GM18873 (cell line): ENCODE measurements around the gene ERC2.

Experiments used
- ATAC-seq: cut with Tn5 transposase; IDR thresholded peaks from one replicate; pipeline ENCODE4 v1.9.1; 2021; ENCODE audit warnings: mild to moderate bottlenecking, moderate library complexity, moderate number of reproducible peaks; ENCODE audit not compliant: unreplicated experiment, low FRiP score

Gene ERC2

DNA sequence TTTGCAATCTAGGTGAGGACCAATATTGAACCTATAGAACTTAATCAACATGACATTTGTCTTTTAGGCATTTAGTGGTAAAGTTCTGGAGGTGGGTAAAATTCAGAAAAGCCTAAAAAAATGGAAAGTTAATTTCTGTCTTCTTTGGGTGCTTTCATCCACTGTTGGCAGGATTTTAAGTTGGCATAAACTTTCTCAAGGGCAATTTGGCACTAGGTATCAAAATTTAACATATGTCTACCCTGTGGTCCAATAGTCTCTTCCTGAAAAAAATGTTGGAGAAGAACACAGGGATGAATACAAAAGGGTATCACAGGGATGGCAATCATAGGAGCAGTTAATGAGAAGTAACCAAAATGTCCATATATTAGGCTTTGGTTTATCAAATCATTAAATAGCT lies 754.2 kb downstream of the ERC2 start:
- no peak for ATAC-seq

- ATAC-seq, result no peak
Measured at GRCh38 chr3:55711646-55712045, 756.6 kb downstream of the ERC2 start.

DNA sequence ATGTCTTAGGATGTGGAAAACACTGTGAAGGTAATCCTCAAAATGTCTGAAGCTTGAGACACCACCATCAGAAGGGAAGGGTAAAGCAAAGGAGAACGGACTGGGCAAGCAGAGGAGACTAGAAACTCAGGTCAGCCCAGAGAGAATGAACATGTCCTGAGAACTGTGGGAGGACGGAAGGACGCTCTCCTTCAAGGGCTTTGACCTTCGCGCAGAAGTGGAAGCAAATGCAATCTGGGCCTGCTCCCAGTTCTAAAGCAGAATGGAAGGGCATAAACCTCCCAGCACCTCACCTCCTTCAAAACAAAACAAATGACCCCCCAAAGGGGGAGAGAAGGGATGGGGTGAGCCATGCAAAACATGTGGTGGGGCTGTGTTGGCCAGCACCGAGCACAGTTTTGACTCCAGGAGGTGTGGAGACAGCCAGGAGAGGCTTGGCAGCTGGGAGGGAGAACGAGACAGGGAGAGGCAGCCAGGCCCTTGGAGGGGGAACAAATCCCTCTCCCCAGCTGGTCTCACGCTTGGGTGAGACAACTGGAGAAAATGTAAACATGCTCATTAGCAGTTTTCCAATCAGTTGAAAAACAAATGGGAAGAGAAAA lies 758.8 kb downstream of the ERC2 start:
- no peak for ATAC-seq

- ATAC-seq, result no peak
Measured at GRCh38 chr3:55708921-55709320, 759.3 kb downstream of the ERC2 start.

- no peak for ATAC-seq
Measured at GRCh38 chr3:55708242-55708641, 760.0 kb downstream of the ERC2 start.

DNA sequence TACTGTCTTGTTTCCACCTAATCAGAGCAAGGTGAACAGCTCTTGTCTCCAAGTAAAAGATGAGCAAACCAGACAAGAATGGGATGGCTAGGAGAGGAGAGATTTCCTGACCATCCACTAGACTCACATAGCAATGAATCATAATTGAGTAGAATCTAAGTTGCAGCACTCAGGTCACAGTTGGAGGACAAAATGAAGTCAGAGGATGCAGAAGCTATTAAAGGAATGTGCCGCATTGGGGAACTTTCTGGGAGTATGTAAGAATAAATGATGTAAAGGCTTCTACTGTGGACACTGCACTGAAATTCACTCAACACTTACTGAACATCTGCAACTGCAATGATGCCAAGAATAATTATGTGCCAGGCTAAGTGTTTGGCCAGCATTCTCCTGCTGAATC lies 763.7 kb downstream of the ERC2 start:
- ATAC-seq, result no peak

GRCh38 chr3:55702822-55703221 lies 765.4 kb downstream of the ERC2 start:
- no peak for ATAC-seq

DNA sequence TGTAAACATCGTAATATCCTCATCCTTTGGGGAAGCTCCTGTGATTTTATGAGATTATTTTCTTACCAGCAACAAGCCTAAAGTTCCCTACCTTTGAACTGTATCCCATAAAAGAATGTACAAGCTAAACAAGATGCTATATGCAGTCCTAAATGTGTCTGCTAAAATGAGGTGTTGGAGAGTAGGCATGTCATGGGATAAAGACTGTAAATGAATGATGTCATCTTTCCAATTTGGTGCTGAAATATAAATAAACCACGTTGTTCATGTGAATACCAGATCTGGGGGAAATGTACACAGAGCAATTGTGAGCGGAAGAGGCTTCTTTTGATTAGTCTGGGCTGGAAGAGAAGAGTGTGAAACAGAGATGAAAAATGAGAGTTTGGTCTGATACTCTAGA lies 766.3 kb downstream of the ERC2 start:
- ATAC-seq, result no peak

GRCh38 chr3:55698831-55699230 lies 769.4 kb downstream of the ERC2 start:
- ATAC-seq, result no peak

DNA sequence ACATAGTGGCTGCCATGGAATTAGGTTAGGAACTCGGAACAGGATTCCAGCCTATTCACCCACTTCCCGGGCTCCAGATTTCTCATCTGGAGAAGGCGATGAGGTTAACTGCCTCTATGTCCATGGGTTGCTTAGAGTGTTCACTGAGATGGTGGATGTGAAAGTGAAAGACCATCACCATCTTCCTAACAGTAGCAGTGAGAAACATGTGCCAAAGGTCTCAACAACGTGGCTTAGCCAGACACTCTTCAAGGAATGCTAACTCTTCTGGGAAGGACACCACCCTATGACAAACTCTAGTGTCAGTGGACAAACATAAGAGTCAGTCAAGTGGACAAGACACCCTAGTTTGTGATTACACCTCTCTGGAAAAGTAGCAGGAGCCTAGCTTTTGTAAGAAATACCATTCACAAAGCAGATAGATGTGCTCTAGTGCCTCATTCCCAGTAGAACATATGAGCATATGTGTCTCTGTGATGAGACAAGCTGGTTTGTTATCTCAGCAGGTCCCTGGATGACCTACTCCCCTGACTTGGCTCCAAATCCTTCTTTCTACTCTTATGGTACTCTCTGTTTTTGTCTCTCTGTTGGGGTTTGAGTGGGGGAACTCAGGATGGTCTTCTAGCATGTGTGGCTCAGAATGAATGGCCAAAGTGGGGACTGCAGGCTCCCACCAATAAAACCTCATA lies 770.9 kb downstream of the ERC2 start:
- ATAC-seq, result no peak

GRCh38 chr3:55692957-55693558 lies 775.2 kb downstream of the ERC2 start:
- ATAC-seq, result no peak

GRCh38 chr3:55692295-55692956 lies 775.8 kb downstream of the ERC2 start:
- ATAC-seq, result no peak

GRCh38 chr3:55691141-55691540 lies 777.1 kb downstream of the ERC2 start:
- no peak for ATAC-seq

DNA sequence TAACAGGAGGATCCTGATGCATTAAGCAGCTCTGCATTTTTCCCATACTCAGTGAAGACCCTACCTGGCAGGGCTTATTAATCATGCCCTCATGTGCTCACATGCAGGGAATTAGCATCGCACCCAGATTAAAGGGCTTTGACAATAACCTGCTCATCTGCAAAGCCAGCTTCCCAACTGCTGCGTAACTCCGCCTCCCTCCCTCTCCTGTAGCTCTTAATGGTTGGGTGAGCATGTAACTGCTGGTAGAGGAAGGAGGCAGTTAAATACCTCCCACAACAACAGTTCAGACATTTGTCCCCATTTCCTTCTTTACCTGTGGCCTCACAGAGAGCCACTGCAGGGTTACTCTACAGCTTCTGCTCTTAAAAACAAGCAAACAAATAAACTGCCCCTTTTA lies 777.5 kb downstream of the ERC2 start:
- ATAC-seq, result no peak

DNA sequence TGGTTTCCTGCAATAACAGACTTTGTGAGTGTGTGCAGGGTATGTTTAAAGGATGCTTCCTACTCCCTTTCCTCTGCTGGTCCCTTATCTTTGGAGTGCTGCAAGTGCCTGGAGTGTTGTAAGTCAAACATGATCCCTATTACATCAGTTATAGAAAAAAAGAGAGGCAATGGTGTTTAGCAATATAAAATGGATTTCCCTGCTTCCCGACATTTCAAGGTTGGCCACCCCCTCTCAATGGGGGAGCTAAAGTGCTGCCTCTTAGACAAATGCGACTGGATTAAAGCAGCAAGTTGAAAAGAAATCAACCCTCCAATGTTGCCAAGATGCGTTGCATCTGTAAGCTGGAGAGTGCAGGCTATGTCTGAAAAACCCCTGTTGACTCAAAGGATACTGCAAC lies 778.1 kb downstream of the ERC2 start:
- ATAC-seq, result no peak

DNA sequence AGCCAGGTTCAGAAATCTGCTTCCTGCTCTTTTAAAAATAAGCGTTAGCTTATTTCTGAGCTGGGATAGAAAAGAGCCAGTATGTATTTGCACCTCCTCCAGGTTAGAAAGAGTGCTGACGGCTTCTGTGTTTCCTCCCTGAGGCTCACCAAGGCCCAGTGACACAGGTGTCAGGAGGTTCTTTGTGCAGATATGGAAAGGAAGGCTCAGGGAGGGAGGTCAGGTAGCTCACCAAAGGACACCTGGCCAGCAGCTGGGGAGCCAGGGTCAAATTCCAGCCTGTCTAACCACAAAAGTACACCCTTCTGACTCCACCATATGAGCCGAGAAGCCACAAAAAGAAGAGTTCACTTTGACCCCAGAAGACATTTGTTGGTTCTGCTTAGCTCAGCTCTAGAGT lies 780.1 kb downstream of the ERC2 start:
- ATAC-seq, result no peak

DNA sequence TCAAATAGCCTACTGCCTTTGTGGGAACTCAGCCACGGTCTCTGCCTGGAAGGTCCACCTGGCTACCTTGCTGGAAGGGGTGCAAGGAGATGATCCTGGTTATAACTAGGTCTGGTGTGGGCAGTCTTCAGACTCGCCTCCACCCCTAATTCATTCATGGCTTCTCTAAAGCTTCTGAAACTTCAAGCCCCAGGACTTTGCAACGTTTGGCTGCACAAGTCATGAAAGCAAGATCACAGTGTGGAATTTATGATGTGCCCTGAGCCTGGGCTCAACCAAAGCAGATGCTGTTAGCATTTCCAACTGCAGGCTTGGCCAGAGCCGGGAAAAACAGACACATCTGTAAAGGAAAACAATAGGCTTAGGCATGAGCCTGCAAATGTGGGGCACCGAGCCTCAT lies 780.7 kb downstream of the ERC2 start:
- no peak for ATAC-seq

GRCh38 chr3:55686426-55687254 lies 781.6 kb downstream of the ERC2 start:
- no peak for ATAC-seq

DNA sequence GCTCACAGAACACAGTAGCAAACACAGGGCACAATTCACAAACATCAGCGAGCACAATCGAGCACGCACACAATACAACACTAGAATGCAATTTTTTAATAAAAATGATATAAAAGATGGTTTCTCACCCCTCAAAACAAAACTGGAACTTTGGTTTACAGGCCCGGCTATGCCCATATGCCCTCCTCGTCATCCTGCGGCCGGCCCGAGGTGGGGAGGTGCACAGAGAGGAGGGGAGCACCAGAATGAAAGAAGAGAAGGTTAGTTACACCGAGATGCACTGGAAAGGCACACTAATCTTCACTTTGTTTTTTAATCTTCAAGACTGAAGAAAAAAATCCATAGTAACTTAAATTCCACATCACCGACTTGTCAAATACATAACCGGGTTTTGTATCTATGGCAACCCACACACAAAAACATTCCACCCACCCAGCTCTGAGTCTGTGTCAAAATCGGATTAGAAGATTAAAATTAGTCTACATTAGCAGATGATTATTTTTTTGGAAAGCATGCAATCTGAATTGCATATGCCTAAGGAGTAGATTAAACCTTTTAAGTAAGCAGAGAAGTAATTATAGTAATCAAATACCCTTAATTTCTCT lies 784.5 kb downstream of the ERC2 start:
- no peak for ATAC-seq

- no peak for ATAC-seq
Measured at GRCh38 chr3:55682461-55682860, 785.8 kb downstream of the ERC2 start.
